ENCODE measurements around the gene PGP. TPM values are rescaled to one million over a fixed set of nuclear protein-coding genes. Genes with fewer than 3 reads are reported as not detected.
A peak's percentile ranks its signal among the peaks of the same experiment; 100 is the strongest.
"Not testable (repeated sequence)": the region's sequence is repeated elsewhere in the genome, so short reads cannot be mapped to it uniquely, and the experiment has no call there.

Gene PGP
- total RNA-seq: 20.3 TPM in 2 replicates

GRCh38 chr16:2214719-2214968 lies at the start of gene PGP:
TSS of gene PGP (minus strand) at chr16:2214840. CDS start at chr16:2214777, 63 bp downstream.
- no peak for DNase-seq (ENCODE audit: low read depth)
- no peak for TF ChIP-seq CTCF (IDR thresholded peaks at IDR 0.05; ENCODE audit: insufficient read depth, low read depth, low read length)

GRCh38 chr16:2263026-2263425 lies 48.4 kb upstream of the PGP start:
- DNase-seq (ENCODE audit: low read depth); H3K4me3 ChIP-seq (ENCODE audit: low read depth, low read length): not testable (repeated sequence)

More at GRCh38 chr16:2214719-2214968, at the start of gene PGP:
- peak within 1 kb of the TSS; percentile 82 for H3K4me3 ChIP-seq (ENCODE audit: low read depth, low read length)

GRCh38 chr16:2260250-2260649 lies 45.6 kb upstream of the PGP start:
- TF ChIP-seq CTCF (IDR thresholded peaks at IDR 0.05; ENCODE audit: insufficient read depth, low read depth, low read length): no peak
- H3K4me3 ChIP-seq (ENCODE audit: low read depth, low read length): no peak overlapping the region
- no peak for DNase-seq (ENCODE audit: low read depth)

- not testable (repeated sequence) for DNase-seq (ENCODE audit: low read depth); H3K4me3 ChIP-seq (ENCODE audit: low read depth, low read length)
Observed at GRCh38 chr16:2258530-2258929, 43.9 kb upstream of the PGP start.

- no peak for DNase-seq (ENCODE audit: low read depth)
- H3K4me3 ChIP-seq (ENCODE audit: low read depth, low read length): no peak overlapping the region
- no peak for TF ChIP-seq CTCF (IDR thresholded peaks at IDR 0.05; ENCODE audit: insufficient read depth, low read depth, low read length)
Observed at GRCh38 chr16:2257726-2258125, 43.1 kb upstream of the PGP start.

GRCh38 chr16:2256531-2257140 lies 42.0 kb upstream of the PGP start:
- no peak for DNase-seq (ENCODE audit: low read depth)
- TF ChIP-seq CTCF (IDR thresholded peaks at IDR 0.05; ENCODE audit: insufficient read depth, low read depth, low read length): no peak
- H3K4me3 ChIP-seq (ENCODE audit: low read depth, low read length): no peak overlapping the region

- TF ChIP-seq CTCF (IDR thresholded peaks at IDR 0.05; ENCODE audit: insufficient read depth, low read depth, low read length): no peak
- no peak overlapping the region for H3K4me3 ChIP-seq (ENCODE audit: low read depth, low read length)
- DNase-seq (ENCODE audit: low read depth): no peak
Observed at GRCh38 chr16:2253293-2253692, 38.7 kb upstream of the PGP start.

GRCh38 chr16:2252806-2253148 lies 38.1 kb upstream of the PGP start:
- no peak overlapping the region for H3K4me3 ChIP-seq (ENCODE audit: low read depth, low read length)
- TF ChIP-seq CTCF (IDR thresholded peaks at IDR 0.05; ENCODE audit: insufficient read depth, low read depth, low read length): no peak
- no peak for DNase-seq (ENCODE audit: low read depth)

Data from fibroblast of villous mesenchyme (primary cell).